Esophagus squamous epithelium (tissue), 4 donors: ENCODE results near the gene SLC27A6.

Experiments
- POLR2A ChIP-seq, 4 donors: fragments of 450-650 bp; IDR thresholded peaks; one replicate each; pipeline ENCODE4 v1.6.1; 2017; ENCODE audit warnings: antibody characterized with exemption in 4 of 4, mild to moderate bottlenecking in 4 of 4, moderate library complexity in 3 of 4
- TF ChIP-seq, protein P1 (sequence below), 6 experiments: fragments of 450-650 bp in 4 of 6; fragments of 200-600 bp in 2 of 6; sonication (generic) in 2 of 6; IDR thresholded peaks; one replicate each; pipeline ENCODE4 v1.5.1; 2016 to 2019; ENCODE audit warnings: antibody characterized with exemption in 6 of 6, mild to moderate bottlenecking in 4 of 6, moderate library complexity in 4 of 6

DNA sequence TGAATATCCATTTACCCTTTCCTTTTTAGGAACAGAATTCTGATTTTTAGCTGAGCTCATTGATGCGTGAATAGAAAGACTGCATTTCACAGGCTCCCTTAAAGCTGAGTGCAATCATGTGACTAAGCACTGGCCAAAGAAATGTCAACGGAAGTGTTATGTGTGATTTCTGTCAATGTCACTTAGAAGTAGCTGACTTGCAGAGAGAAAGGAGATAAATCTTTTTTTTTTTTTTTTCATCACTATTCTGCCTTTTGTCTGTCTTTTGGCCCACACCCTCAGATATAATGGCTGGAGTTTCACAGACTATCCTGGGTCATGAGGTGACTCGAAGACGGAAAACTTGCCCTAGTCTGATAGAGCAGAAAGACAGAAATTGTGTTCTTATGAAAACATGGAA, 39.3 kb upstream of the SLC27A6 start:
- no peak for TF ChIP-seq POLR2A (IDR thresholded peaks at IDR 0.05)
- TF ChIP-seq, protein P1, sequence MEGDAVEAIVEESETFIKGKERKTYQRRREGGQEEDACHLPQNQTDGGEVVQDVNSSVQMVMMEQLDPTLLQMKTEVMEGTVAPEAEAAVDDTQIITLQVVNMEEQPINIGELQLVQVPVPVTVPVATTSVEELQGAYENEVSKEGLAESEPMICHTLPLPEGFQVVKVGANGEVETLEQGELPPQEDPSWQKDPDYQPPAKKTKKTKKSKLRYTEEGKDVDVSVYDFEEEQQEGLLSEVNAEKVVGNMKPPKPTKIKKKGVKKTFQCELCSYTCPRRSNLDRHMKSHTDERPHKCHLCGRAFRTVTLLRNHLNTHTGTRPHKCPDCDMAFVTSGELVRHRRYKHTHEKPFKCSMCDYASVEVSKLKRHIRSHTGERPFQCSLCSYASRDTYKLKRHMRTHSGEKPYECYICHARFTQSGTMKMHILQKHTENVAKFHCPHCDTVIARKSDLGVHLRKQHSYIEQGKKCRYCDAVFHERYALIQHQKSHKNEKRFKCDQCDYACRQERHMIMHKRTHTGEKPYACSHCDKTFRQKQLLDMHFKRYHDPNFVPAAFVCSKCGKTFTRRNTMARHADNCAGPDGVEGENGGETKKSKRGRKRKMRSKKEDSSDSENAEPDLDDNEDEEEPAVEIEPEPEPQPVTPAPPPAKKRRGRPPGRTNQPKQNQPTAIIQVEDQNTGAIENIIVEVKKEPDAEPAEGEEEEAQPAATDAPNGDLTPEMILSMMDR (IDR thresholded peaks at IDR 0.05), result no peak
